Gastroesophageal sphincter (tissue), 3 donors: Measurements from ENCODE around the gene MTMR10.

Experiments
- EP300 ChIP-seq: sonication (generic); formaldehyde crosslinking; IDR thresholded peaks from one replicate; pipeline ENCODE4 v1.6.1; 2017; ENCODE audit warnings: antibody characterized with exemption, mild to moderate bottlenecking
- POLR2A ChIP-seq, 2 donors: fragments of 450-650 bp; IDR thresholded peaks; one replicate each; pipeline ENCODE4 v1.6.1; 2017; ENCODE audit warnings: antibody characterized with exemption in 2 of 2, mild to moderate bottlenecking in 2 of 2, moderate library complexity in 1 of 2
- POLR2AphosphoS5 ChIP-seq: sonication (generic); formaldehyde crosslinking; IDR thresholded peaks from one replicate; pipeline ENCODE4 v1.6.1; 2017; ENCODE audit warnings: antibody characterized with exemption
- TF ChIP-seq, protein P1 (sequence below), 4 experiments: fragments of 200-600 bp in 2 of 4; fragments of 450-650 bp in 2 of 4; sonication (generic) in 1 of 4; IDR thresholded peaks; one replicate each; pipeline ENCODE4 v1.5.1; 2017 to 2019; ENCODE audit warnings: antibody characterized with exemption in 4 of 4, mild to moderate bottlenecking in 2 of 4, moderate library complexity in 2 of 4

GRCh38 chr15:30969724-30970123 lies 21.7 kb downstream of the MTMR10 start:
- TF ChIP-seq, protein P1, sequence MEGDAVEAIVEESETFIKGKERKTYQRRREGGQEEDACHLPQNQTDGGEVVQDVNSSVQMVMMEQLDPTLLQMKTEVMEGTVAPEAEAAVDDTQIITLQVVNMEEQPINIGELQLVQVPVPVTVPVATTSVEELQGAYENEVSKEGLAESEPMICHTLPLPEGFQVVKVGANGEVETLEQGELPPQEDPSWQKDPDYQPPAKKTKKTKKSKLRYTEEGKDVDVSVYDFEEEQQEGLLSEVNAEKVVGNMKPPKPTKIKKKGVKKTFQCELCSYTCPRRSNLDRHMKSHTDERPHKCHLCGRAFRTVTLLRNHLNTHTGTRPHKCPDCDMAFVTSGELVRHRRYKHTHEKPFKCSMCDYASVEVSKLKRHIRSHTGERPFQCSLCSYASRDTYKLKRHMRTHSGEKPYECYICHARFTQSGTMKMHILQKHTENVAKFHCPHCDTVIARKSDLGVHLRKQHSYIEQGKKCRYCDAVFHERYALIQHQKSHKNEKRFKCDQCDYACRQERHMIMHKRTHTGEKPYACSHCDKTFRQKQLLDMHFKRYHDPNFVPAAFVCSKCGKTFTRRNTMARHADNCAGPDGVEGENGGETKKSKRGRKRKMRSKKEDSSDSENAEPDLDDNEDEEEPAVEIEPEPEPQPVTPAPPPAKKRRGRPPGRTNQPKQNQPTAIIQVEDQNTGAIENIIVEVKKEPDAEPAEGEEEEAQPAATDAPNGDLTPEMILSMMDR (IDR thresholded peaks at IDR 0.05), result no peak
- TF ChIP-seq EP300, result no peak
- TF ChIP-seq POLR2A (IDR thresholded peaks at IDR 0.05), result no peak
- no peak for TF ChIP-seq POLR2AphosphoS5
